Right cardiac atrium (tissue), 5 donors: ENCODE results near the gene SP6. TPM values are rescaled to one million over a fixed set of nuclear protein-coding genes. Genes with fewer than 3 reads are reported as not detected.
A peak's percentile ranks its signal among the peaks of the same experiment; 100 is the strongest.

Experiments
- ATAC-seq, 2 donors: fragments of 200-7000 bp; cut with Tn5 transposase; one replicate each; pipeline versions ENCODE4 v1.8.0 to v1.9.1; 2020; ENCODE audit warnings: moderate library complexity in 2 of 2, mild to moderate bottlenecking in 1 of 2
- DNase-seq, 3 donors: peaks; one replicate each; pipeline ENCODE4 v3.0.0-alpha.2; 2020
- H3K27ac ChIP-seq: one replicate; pipeline ENCODE4 v1.5.1; 2013; ENCODE audit warnings: mild to moderate bottlenecking, low read length, control low read depth, moderate library complexity
- H3K27me3 ChIP-seq: one replicate; pipeline ENCODE4 v1.6.1; 2013; ENCODE audit not compliant: control insufficient read depth, insufficient read depth
- H3K4me1 ChIP-seq: one replicate; pipeline ENCODE4 v1.6.1; 2013; ENCODE audit warnings: low read length; ENCODE audit not compliant: control insufficient read depth, insufficient read depth
- H3K4me3 ChIP-seq: one replicate; pipeline ENCODE4 v1.5.1; 2013; ENCODE audit warnings: low read length, control low read depth
- H3K9me3 ChIP-seq: one replicate; pipeline ENCODE4 v1.6.1; 2013; ENCODE audit warnings: low read length; ENCODE audit not compliant: control insufficient read depth
- WGBS: extraction: QIAGEN DNeasy Blood & Tissue Kit; methylation state at CpG from one replicate; pipeline ENCODE4 v1.1.7; 2013; 5-methylcytosine and 5-hydroxymethylcytosine counted together
- intact Hi-C, 4 donors: fragments of 100-400 bp; cut with DNase I; formaldehyde crosslinking; loops; one replicate each; pipeline versions ENCODE4 v1.11.0 to v1.14.0; 2022 to 2023
- long read RNA-seq, 4 donors: library from polyadenylated mRNA; unstranded; transcript quantifications; one replicate each; pipeline ENCODE4 v2.0.0, GENCODE V29; 2020 to 2021
- polyA plus RNA-seq: library from polyadenylated mRNA; stranded (reverse); fragments of 200-250 nt; gene quantifications from one replicate; pipeline ENCODE4 v1.2.3, GENCODE V29; 2013
- total RNA-seq, 4 donors: library from RNA; stranded (reverse); fragmentation: NEBNext Ultra II Directional; extraction: Animal tissue kit (Norgen Biotek cat#: 25700); gene quantifications; one replicate each; pipeline ENCODE4 v1.2.1, GENCODE V29; 2021
- donor health status: healthy with polysubstance abuse.
- donor health status: DM: no; HTN: yes; CAD: no.
- donor health status: DM: no; HTN: no; CAD: no.
- donor health status: DM: no; HTN: yes; CAD: no; lungs with severe emphysema.
- donor health status: DM: yes; HTN: yes; CAD: no.

The SP6 gene
- 1 to 10 TPM in 1 of 4 donors, under 1 TPM in 3; 0.29 to 3.6 (median 0.41) TPM for total RNA-seq
- polyA plus RNA-seq = 0.34 TPM
- long read RNA-seq, donor 1, partial matches to known transcripts = 0 of 1 reads
- long read RNA-seq, donor 1, other reads (novel, unspliced or antisense) = 1 of 1 reads
- long read RNA-seq, donor 2 = 0 reads
- long read RNA-seq, donor 3, partial matches to known transcripts = 0 of 2 reads
- long read RNA-seq, donor 3, other reads (novel, unspliced or antisense) = 1 of 2 reads
- long read RNA-seq, donor 4 = 0 reads

- Histone ChIP-seq H3K27ac (no peak within 1 kb of the TSS), H3K4me3 (peak within 1 kb of the TSS; percentile 33), H3K27me3 (no peaks in the 10 kb centered on the region), H3K4me1 (peaks cover 2% of the 10 kb centered on the region), H3K9me3 (no peaks in the 10 kb centered on the region)
- peak; percentile 79 to 82 for ATAC-seq
- intact Hi-C loops = no loop called here
- peak; percentile 71 to 77 (median 77) for DNase-seq
- WGBS = 4% methylated on average over 71 of the region's 71 CpGs
Observed at GRCh38 chr17:47850692-47851573, at the start of gene SP6. Gene SP6, minus strand, starts transcription at chr17:47851163. Its CDS starts 2,734 bp downstream, at chr17:47848429.

- peaks cover 21% of the 10 kb centered on the region for H3K4me1 ChIP-seq
- H3K9me3 ChIP-seq = no peaks in the 10 kb centered on the region
- ATAC-seq (no peak), DNase-seq (no peak)
- 55% methylated on average over 5 of the region's 5 CpGs for WGBS
- H3K4me3 ChIP-seq = no peak overlapping the region
- H3K27me3 ChIP-seq = no peaks in the 10 kb centered on the region
- intact Hi-C loops = loop anchor here (5.0 to 10.0 kb wide), 4 partner anchors 45 to 73 kb away; partner anchors contain the start of genes CDK5RAP3 (in 1 of the 4), PNPO (in 1 of the 4) and PRR15L (in 1 of the 4)
- H3K27ac ChIP-seq = peak overlapping the region; percentile 93
Observed at GRCh38 chr17:47899643-47900042, 48.7 kb upstream of the SP6 start.

- H3K4me3 ChIP-seq = no peak overlapping the region
- no peaks in the 10 kb centered on the region for H3K9me3 ChIP-seq
- H3K4me1 ChIP-seq = peaks cover 17% of the 10 kb centered on the region
- no peak for DNase-seq
- no peak overlapping the region for H3K27ac ChIP-seq
- no peaks in the 10 kb centered on the region for H3K27me3 ChIP-seq
- no peak for ATAC-seq
- intact Hi-C loops = loop anchor here (5.0 to 10.0 kb wide), 4 partner anchors 47 to 74 kb away; partner anchors contain the start of genes CDK5RAP3 (in 1 of the 4), PNPO (in 1 of the 4) and PRR15L (in 1 of the 4)
Observed at GRCh38 chr17:47898241-47898640, 47.3 kb upstream of the SP6 start.

GRCh38 chr17:47897561-47897960 is 46.6 kb upstream of the SP6 start:
- H3K9me3 ChIP-seq = no peaks in the 10 kb centered on the region
- H3K27ac ChIP-seq = peak overlapping the region; percentile 100
- peak overlapping the region; percentile 99 for H3K4me3 ChIP-seq
- WGBS = 59% methylated on average over 5 of the region's 5 CpGs
- no peaks in the 10 kb centered on the region for H3K27me3 ChIP-seq
- H3K4me1 ChIP-seq = peaks cover 17% of the 10 kb centered on the region
- ATAC-seq (no peak), DNase-seq (no peak)
- intact Hi-C loops = loop anchor here (5.0 to 10.0 kb wide), 4 partner anchors 47 to 75 kb away; partner anchors contain the start of genes CDK5RAP3 (in 1 of the 4), PNPO (in 1 of the 4) and PRR15L (in 1 of the 4)

- peaks cover 17% of the 10 kb centered on the region for H3K4me1 ChIP-seq
- peak overlapping the region; percentile 99 for H3K4me3 ChIP-seq
- 1% methylated on average over 22 of the region's 22 CpGs for WGBS
- ATAC-seq (no peak), DNase-seq (no peak)
- H3K27ac ChIP-seq = peak overlapping the region; percentile 100
- H3K9me3 ChIP-seq = no peaks in the 10 kb centered on the region
- H3K27me3 ChIP-seq = no peaks in the 10 kb centered on the region
- intact Hi-C loops = loop anchor here (5.0 to 10.0 kb wide), 4 partner anchors 48 to 75 kb away; partner anchors contain the start of genes CDK5RAP3 (in 1 of the 4), PNPO (in 1 of the 4) and PRR15L (in 1 of the 4)
Observed at GRCh38 chr17:47896672-47897490, 45.9 kb upstream of the SP6 start.

GRCh38 chr17:47895856-47896671 is 45.1 kb upstream of the SP6 start, which contains the start of gene SP2:
Gene SP2, plus strand, starts transcription at chr17:47896236. Its CDS starts 51 bp downstream, at chr17:47896287.
- ATAC-seq (peak; percentile 97), DNase-seq (peak; percentile 98 to 99 (median 99))
- Histone ChIP-seq H3K27ac (peak within 1 kb of the TSS; percentile 100), H3K9me3 (no peaks in the 10 kb centered on the region), H3K4me3 (peak within 1 kb of the TSS; percentile 99), H3K4me1 (peaks cover 13% of the 10 kb centered on the region), H3K27me3 (no peaks in the 10 kb centered on the region)
- under 1% methylated on average over 69 of the region's 70 CpGs for WGBS
- intact Hi-C loops = loop anchor here (5.0 to 10.0 kb wide), 4 partner anchors 49 to 76 kb away; partner anchors contain the start of genes CDK5RAP3 (in 1 of the 4), PNPO (in 1 of the 4) and PRR15L (in 1 of the 4)

- DNase-seq = peak in 2 of 3 donors; percentile 34 to 73
- under 1% methylated on average over 25 of the region's 25 CpGs for WGBS
- ATAC-seq = peak in 1 of 2 donors; percentile 0
- Histone ChIP-seq H3K4me1 (peaks cover 12% of the 10 kb centered on the region), H3K9me3 (no peaks in the 10 kb centered on the region), H3K4me3 (peak overlapping the region; percentile 61), H3K27me3 (no peaks in the 10 kb centered on the region), H3K27ac (peak overlapping the region; percentile 90)
- intact Hi-C loops = loop anchor here (5.0 to 10.0 kb wide), 4 partner anchors 49 to 77 kb away; partner anchors contain the start of genes CDK5RAP3 (in 1 of the 4), PNPO (in 1 of the 4) and PRR15L (in 1 of the 4)
Observed at GRCh38 chr17:47895347-47895855, 44.4 kb upstream of the SP6 start.

- DNase-seq (no peak), ATAC-seq (no peak)
- 30% methylated on average over 11 of the region's 11 CpGs for WGBS
- peak overlapping the region; percentile 90 for H3K27ac ChIP-seq
- no peaks in the 10 kb centered on the region for H3K9me3 ChIP-seq
- intact Hi-C loops = loop anchor here (5.0 to 10.0 kb wide), 4 partner anchors 50 to 78 kb away; partner anchors contain the start of genes CDK5RAP3 (in 1 of the 4), PNPO (in 1 of the 4) and PRR15L (in 1 of the 4)
- peak overlapping the region; percentile 61 for H3K4me3 ChIP-seq
- H3K4me1 ChIP-seq = peaks cover 8% of the 10 kb centered on the region
- H3K27me3 ChIP-seq = no peaks in the 10 kb centered on the region
Observed at GRCh38 chr17:47894498-47895346, 43.8 kb upstream of the SP6 start.
